Lower leg skin (tissue), 3 donors: ENCODE results near the gene CCNYL1.

Experiments used
- POLR2A ChIP-seq, 2 donors: fragments of 450-650 bp; IDR thresholded peaks; one replicate each; pipeline ENCODE4 v1.6.1; 2016 to 2017; ENCODE audit warnings: antibody characterized with exemption in 2 of 2, mild to moderate bottlenecking in 1 of 2, moderate library complexity in 1 of 2
- TF ChIP-seq, protein P1 (sequence below), 3 donors: fragments of 450-650 bp; IDR thresholded peaks; one replicate each; pipeline ENCODE4 v1.5.1; 2016; ENCODE audit warnings: antibody characterized with exemption in 3 of 3, mild to moderate bottlenecking in 3 of 3, moderate library complexity in 2 of 3

DNA sequence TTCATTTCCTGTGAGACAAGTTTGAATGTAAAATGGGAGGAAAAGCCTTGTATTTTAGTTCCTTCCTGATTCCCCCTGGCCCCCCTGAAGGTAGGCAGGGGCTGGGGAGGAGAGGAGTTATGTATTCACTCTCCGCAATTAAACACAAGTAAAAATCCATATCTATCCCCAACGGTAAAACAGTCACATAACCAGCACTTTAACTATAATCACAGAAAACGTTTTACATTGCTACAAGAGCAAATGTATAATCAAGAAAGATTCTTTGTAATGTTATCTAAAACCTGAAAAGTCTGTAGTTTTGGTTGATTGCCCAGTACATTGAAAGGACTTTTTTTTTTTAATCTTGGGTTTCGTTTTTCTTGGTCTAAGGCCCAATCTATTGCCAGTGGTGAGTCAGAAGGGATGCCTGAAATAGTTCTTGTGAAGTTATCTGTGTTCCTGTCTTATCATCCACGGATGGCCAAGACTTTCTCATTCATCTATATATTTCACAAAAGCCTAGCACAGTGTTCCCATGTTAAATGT lies 34.5 kb upstream of the CCNYL1 start:
- TF ChIP-seq, protein P1, sequence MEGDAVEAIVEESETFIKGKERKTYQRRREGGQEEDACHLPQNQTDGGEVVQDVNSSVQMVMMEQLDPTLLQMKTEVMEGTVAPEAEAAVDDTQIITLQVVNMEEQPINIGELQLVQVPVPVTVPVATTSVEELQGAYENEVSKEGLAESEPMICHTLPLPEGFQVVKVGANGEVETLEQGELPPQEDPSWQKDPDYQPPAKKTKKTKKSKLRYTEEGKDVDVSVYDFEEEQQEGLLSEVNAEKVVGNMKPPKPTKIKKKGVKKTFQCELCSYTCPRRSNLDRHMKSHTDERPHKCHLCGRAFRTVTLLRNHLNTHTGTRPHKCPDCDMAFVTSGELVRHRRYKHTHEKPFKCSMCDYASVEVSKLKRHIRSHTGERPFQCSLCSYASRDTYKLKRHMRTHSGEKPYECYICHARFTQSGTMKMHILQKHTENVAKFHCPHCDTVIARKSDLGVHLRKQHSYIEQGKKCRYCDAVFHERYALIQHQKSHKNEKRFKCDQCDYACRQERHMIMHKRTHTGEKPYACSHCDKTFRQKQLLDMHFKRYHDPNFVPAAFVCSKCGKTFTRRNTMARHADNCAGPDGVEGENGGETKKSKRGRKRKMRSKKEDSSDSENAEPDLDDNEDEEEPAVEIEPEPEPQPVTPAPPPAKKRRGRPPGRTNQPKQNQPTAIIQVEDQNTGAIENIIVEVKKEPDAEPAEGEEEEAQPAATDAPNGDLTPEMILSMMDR (IDR thresholded peaks at IDR 0.05) = no peak
- no peak for TF ChIP-seq POLR2A (IDR thresholded peaks at IDR 0.05)
